ENCODE results near the gene ADAMTS12. TPM values are rescaled to one million over a fixed set of nuclear protein-coding genes. Genes with fewer than 3 reads are reported as not detected.

Gene ADAMTS12
- total and polyA plus RNA-seq, 9 of the 15 experiments (the other 6 are each of a cell fraction or from before 2014, with no cell fraction given) = 0.11 TPM; not detected in 8

DNA sequence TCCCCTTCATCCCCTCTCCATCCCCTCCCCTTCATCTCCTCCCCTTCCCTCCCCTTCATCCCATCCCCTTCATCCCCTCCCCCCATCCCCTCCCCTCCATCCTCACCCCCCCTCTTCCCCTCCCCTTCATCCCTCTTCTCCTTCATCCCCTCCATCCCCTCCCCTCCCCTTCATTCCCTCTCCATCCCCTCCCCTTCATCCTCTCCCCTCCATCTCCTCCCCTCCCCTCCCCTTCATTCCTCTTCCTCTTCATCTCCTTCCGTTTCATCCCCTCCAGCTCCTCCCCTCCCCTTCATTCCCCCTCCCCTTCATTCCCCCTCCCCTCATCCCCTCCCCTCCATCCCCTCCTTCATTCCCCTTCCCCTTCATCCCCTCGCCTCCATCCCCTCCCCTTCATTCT lies 410.9 kb downstream of the ADAMTS12 start:
- no TSS peak for BruUV-seq (replicated peaks)
- Histone ChIP-seq H3K4me1 (replicated peaks in 1 of 2; ENCODE audit: control insufficient read depth in 2 of 2, insufficient read depth in 2 of 2, low read length in 2 of 2) (no peaks in the 10 kb centered on the region), H2AFZ (ENCODE audit: low read depth, low read length) (no peak overlapping the region), H3K27me3 (ENCODE audit: control insufficient read depth in 2 of 2, insufficient read depth in 2 of 2, low read length in 2 of 2) (no peaks in the 10 kb centered on the region), H3K4me3 (no peak overlapping the region), H3K9me3 (replicated peaks; ENCODE audit: control insufficient read depth, insufficient read depth, low read depth, low read length) (no peaks in the 10 kb centered on the region), H3K4me2 (ENCODE audit: insufficient read depth, low read length) (no peak overlapping the region), H3K27ac (ENCODE audit: extremely low read depth, low read depth, low read length) (no peak overlapping the region), H3K9ac (ENCODE audit: insufficient read depth in 1 of 2, low read depth in 2 of 2, low read length in 2 of 2) (no peak overlapping the region), H3K9me1 (ENCODE audit: control insufficient read depth, insufficient read depth, low read length) (no peaks in the 10 kb centered on the region), H4K20me1 (replicated peaks; ENCODE audit: control insufficient read depth, insufficient read depth, low read length) (0 out of 2 replicates have a peak, but pooled peaks cover 4% of the 10 kb centered on the region), H3K36me3 (ENCODE audit: control insufficient read depth, insufficient read depth, low read length) (peaks cover 22% of the 10 kb centered on the region), H3K79me2 (ENCODE audit: control insufficient read depth, insufficient read depth, low read length) (no peaks in the 10 kb centered on the region)
- ChIA-PET CTCF (ENCODE audit: low intra/inter-chr PET ratio) (no interaction called here), POLR2A (no interaction called here)
- no peak for ATAC-seq
- intact Hi-C loops (cut with micrococcal nuclease) (no loop called here), in situ Hi-C loops (cut with MboI) (no loop called here)
- no peak for DNase-seq (ENCODE audit: extremely low read depth in 1 of 4, low spot score in 3 of 4)
- no peak for FAIRE-seq
- WGBS (ENCODE audit: insufficient coverage, low coverage, missing lambda C conversion rate) = no CpG with 5 or more reads among the region's 2 CpGs
- TF ChIP-seq SETDB1 (IDR thresholded peaks at IDR 0.05; ENCODE audit: low read length) (no peak), TOE1 (IDR thresholded peaks at IDR 0.05; ENCODE audit: borderline replicate concordance) (no peak), TOE1 (CRISPR knock-in tag; IDR thresholded peaks at IDR 0.05; ENCODE audit: borderline replicate concordance, low read depth) (no peak), PCBP1 (IDR thresholded peaks at IDR 0.05; ENCODE audit: low read depth, low read length, poor library complexity, severe bottlenecking) (peak; percentile 79), HNRNPK (IDR thresholded peaks at IDR 0.05; ENCODE audit: low read depth, low read length, poor library complexity, severe bottlenecking) (peak; percentile 73), PCBP2 (IDR thresholded peaks at IDR 0.05; ENCODE audit: low read depth, low read length, poor library complexity, severe bottlenecking) (peak; percentile 67)
- TF ChIP-seq, protein P1, sequence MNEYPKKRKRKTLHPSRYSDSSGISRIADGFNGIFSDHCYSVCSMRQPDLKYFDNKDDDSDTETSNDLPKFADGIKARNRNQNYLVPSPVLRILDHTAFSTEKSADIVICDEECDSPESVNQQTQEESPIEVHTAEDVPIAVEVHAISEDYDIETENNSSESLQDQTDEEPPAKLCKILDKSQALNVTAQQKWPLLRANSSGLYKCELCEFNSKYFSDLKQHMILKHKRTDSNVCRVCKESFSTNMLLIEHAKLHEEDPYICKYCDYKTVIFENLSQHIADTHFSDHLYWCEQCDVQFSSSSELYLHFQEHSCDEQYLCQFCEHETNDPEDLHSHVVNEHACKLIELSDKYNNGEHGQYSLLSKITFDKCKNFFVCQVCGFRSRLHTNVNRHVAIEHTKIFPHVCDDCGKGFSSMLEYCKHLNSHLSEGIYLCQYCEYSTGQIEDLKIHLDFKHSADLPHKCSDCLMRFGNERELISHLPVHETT (CRISPR knock-in tag; conservative IDR thresholded peaks at IDR 0.05 in 1 of 2, IDR thresholded peaks at IDR 0.05 in 1 of 2) = no peak
- TF ChIP-seq, protein P2, sequence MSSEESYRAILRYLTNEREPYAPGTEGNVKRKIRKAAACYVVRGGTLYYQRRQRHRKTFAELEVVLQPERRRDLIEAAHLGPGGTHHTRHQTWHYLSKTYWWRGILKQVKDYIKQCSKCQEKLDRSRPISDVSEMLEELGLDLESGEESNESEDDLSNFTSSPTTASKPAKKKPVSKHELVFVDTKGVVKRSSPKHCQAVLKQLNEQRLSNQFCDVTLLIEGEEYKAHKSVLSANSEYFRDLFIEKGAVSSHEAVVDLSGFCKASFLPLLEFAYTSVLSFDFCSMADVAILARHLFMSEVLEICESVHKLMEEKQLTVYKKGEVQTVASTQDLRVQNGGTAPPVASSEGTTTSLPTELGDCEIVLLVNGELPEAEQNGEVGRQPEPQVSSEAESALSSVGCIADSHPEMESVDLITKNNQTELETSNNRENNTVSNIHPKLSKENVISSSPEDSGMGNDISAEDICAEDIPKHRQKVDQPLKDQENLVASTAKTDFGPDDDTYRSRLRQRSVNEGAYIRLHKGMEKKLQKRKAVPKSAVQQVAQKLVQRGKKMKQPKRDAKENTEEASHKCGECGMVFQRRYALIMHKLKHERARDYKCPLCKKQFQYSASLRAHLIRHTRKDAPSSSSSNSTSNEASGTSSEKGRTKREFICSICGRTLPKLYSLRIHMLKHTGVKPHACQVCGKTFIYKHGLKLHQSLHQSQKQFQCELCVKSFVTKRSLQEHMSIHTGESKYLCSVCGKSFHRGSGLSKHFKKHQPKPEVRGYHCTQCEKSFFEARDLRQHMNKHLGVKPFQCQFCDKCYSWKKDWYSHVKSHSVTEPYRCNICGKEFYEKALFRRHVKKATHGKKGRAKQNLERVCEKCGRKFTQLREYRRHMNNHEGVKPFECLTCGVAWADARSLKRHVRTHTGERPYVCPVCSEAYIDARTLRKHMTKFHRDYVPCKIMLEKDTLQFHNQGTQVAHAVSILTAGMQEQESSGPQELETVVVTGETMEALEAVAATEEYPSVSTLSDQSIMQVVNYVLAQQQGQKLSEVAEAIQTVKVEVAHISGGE (CRISPR knock-in tag; IDR thresholded peaks at IDR 0.05) = no peak
